HG02798 (cell line): ENCODE measurements around the gene AGPAT3.

Source experiments
- ATAC-seq: cut with Tn5 transposase; IDR thresholded peaks from one replicate; pipeline ENCODE4 v1.9.1; 2021; ENCODE audit warnings: mild to moderate bottlenecking; ENCODE audit not compliant: unreplicated experiment, poor library complexity

Gene AGPAT3

GRCh38 chr21:43905726-43906455 is 40.9 kb downstream of the AGPAT3 start:
- ATAC-seq, result no peak

GRCh38 chr21:43906585-43907370 is 41.8 kb downstream of the AGPAT3 start:
- ATAC-seq, result no peak

DNA sequence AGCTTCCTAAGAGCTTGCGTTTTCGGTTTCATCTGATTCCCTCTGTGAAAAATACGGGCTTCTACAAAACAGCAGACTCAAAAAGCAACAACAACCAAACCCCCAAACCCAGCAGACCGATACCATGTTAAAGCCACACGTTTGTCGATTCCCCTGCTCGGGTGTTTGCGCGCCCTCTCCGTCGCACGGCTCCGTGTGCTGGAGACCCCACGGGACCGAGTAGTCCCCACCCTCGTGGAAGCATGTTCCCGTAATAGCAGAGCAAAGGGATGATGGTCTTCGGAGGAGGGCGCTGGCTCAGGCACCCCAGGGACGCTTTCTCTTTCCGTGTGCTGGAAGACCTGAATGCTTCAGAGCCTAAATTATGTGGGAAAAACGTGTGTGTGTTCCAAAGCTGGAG is 42.7 kb downstream of the AGPAT3 start:
- no peak for ATAC-seq

DNA sequence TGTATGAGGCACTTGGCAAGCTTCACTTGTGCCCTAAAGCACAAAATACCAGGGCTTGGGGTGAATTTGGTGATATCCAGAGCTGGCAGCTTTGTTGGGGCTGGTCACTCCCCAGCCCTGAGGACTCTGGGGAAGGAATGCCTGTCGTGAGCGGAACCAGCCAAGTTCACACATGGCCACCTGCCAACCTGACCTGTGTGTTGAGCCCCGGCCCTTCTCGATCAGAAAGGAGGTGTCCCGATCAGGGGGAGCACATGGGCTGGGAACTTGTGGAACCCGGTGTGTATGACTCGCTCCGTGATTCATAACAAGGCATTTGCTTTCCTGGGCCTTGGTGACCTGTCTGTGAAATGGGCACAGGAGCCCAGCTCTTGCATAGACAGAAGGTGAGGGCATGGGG is 43.1 kb downstream of the AGPAT3 start:
- no peak for ATAC-seq

DNA sequence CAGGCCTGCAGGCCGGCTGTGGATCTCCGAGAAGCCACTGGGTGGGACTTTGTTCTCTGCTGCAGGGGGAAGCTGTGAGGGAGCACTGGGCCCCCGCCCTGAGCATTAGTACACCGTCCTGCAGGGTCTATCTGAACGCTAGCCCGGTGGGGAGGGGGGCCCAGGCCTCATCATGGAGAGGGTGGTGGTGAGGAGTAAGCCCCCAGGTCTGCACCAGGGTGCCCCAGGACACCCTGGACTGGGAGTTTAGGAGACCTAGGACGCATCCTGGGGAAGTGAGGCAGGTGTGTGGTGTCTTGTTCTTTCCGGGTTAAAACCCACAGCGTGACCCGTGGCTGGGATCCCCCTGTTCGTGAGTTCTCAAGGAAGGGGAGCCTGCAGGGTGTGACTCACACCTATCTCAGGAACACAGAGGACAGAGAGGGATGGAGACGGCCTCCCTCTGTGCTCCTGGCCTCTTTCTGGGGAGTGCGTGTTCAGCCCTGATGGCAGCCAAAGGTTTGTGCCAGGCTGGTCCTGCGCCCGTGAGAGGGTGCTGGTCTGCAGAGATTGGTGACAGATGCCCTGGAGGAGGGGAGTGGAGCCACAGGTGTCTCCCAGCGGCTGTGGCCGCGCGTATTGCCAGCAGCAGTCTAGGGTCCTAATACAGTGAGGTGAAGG is 44.8 kb downstream of the AGPAT3 start:
- no peak for ATAC-seq

- no peak for ATAC-seq
These were observed 45.4 kb downstream of the AGPAT3 start for GRCh38 chr21:43910460-43910859.

DNA sequence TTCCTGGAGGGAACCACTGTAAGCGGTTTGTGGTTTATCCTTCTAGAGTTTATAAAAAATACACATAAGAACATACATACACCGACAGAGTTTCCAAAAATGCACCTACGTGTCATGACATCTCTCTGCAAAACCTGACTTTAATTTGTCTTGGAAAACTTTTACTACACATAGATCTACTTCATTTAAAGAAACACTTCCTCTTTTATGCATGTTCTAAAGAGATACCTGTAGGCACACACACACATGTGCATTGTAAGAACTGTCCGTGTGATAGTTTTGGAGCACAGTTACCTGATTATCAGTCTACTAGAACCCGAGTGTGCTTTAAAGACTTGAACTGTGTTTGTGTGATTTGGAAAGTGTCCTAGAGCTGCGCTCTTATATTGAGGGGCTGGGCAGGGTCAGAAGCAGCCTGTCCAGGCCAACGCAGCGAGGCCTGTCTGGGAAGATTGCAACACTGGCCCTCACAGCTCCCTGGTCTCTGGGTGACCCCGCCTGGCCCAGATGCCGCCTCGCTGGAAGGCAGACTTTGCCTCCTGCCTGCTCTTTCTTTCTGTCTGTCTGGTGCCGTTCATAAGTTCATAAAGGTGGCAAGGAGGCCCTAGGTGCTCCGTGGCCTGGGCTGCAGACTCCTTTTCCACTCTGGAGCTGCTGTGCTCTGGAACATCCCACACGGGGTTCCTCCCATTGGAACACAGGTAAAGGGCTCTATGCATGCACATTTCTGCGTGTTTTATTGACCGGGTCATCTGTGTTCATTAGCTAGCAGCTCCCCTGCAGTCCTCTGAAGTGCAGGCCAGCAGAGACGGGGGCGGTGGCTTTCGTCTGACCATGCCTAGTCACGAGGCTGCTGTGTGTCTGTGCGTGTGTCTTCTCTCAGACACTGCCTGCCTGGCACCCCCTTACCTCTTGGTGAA is 46.3 kb downstream of the AGPAT3 start:
- no peak for ATAC-seq

DNA sequence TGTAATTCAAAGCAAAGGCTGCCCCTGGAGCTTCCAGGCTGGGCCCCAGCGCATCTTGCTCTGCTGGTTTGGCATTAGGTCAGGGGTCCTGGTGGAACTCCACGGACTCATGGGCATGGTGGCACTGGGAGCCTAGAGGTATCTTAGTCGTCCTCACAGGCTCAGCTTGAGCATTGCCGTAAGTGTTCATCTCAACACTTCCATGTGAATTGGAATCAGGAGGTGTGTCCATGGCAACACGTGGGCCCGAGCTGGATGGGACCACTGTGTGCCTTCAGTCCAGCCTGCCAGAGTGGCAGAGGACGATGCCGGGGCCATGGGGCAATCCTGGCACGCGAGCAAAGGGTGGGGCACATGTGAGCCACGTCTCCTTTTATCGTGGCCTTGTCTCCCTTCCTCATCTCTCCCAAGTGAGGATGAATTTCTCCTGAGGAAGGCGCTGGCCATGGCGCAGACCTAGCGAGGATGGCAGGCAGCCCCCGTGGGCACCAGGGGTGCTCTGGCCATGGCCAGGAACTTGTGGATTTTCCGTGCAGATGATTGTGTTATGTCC is 47.0 kb downstream of the AGPAT3 start:
- ATAC-seq, result no peak

DNA sequence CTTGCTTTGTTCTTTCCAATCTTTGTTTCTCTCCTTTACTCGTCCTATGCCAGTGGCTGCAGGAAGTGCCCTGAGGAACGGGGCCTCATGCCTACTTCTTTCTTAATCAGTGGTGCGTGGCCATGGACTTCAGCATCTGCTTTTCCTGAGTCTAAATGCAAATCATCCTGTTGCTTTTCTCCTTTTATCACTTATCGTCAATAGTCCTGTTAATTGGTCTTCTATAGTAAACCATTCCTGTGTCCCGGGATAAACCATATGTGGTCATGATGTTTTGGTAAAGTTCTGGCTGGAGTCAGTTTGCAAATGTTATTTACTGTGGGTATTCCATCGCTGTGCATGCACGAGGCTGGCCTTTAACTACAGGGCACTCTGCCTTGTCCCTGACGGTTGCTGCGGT is 47.5 kb downstream of the AGPAT3 start:
- ATAC-seq, result no peak

DNA sequence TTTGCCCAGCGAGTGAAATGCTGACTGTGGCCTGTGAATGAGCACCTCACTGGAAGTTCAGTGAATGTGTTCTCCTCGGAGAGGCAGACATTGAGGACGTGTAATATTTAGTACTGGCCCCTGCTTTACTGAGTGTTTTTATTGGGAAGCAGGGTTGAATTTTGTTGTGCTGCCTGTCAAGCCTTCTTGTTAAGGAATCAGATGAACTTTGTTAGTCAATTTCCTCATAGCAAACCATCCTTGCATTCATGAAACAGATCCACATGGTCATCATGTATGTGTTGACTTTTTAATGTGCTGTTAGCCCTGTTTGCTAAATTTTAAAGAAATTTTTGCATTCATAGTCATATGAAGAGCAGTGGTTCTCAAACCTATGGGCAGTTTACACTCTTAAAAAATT is 47.9 kb downstream of the AGPAT3 start:
- ATAC-seq, result no peak

GRCh38 chr21:43913928-43914327 is 48.9 kb downstream of the AGPAT3 start:
- no peak for ATAC-seq

DNA sequence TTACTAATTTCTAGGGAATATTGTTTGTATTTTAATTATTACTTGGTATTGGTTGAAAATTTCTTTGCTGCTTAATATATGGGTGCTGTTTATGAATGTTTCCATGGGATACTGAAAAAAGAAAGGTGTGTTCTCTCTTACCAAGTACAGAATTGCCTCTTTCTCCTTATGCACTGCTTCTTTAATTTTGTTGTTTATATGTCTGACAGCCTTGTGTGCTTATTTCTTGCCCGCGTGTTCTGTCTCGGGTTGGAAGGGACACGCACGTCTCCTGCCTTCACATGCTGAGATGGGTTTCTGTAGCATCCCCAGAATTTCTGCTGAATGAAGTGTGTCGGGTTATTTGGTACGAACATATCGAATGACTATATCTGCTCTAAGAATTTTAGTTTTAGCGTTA is 51.1 kb downstream of the AGPAT3 start:
- ATAC-seq, result no peak

DNA sequence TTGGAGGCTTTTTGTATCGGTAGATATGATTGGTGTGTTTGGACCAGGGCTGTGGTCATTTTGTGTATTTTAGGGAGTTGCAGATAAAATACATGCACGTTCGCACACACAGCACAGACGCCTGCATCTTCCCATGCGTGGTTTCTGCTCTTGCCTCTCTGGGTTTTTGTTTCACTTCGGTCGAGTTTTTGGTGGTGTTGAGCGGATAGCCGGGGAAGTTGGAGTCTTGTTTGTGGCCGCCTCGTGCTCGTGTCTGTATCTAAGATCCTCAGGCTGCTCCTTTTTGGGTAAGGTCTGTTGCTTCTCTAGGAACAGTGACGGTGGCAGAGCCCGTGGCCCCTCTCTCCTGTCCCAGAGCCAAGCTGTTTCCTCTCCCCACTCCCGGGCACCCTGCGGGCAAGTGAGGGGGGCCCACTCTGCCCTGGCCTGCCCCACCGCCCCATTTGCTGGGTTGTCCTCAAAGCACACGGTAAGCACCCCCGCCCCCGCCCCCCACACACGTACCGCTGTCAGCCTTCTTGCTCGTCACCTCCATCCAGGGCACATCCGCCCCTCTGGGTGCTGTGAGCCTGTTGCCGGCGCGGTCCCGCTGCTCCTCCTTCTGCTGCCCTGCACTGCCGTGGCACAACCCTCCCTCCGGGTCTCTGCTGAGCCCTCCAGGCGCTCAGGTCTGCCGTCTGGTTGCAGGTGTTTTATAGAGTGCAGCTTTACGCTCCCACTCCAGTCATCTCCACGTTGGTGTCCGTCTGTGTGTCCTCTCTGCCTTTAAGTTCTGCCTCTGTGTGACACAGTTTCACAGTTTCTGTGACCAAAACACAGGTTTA is 51.9 kb downstream of the AGPAT3 start:
- peak; percentile 43 for ATAC-seq

DNA sequence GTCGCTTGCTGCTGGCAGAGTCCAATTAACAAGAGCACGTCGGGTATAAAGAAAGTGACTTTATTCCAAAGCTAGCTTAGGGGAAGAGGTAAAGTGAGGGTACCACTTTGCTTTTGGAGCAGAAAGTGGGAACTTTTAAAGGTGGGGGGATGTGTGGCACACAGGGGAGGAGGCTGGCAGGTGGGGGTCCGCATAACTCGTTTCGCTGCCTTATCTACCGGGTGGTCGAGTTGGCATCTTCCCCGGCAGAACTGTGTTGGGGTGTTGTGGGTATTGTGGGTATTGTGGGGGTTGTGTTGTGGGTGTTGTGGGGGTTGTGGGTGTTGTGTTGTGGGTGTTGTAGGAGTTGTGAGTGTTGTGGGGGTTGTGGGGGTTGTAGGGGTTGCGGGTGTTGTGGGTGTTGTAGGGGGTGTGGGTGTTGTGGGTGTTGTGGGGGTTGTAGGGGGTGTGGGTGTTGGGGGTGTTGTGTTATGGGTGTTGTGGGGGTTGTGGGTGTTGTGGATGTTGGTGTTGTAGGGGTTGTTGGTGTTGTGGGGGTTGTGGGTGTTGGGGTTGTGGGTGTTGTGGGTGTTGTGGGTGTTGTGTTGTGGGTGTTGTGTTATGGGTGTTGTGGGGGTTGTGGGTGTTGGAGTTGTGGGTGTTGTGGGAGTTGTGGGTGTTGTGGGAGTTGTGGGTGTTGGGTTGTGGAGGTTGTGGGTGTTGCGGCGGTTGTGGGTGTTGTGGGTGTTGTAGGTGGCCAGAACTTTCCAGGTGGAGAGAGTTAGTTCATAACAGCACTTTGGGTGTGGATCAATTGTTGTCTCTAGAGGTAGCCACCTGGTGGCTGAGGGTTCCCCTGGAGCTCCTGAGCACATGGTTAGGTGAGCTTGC is 52.7 kb downstream of the AGPAT3 start:
- ATAC-seq, result no peak

- no peak for ATAC-seq
These were observed 53.4 kb downstream of the AGPAT3 start for GRCh38 chr21:43918385-43918947.

DNA sequence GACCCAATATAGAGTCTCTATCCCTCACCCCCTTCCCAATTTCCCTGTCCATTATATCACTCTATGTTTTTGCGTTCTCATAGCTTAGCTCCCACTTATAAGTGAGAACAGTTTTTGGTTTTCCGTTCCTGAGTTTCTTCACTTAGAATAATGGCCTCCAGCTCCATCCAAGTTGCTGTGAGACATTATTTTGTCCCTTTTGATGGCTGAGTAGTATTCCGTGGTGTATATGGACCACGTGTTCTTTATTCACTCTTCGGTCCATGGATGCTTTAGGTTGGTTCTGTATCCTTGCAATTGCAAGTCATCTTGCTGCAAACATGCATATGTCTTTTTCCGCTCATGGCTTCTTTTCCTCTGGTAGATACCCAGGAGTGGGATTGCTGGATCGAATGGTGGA is 54.3 kb downstream of the AGPAT3 start:
- ATAC-seq, result no peak

- peak; percentile 41 for ATAC-seq
These were observed 55.1 kb downstream of the AGPAT3 start for GRCh38 chr21:43919871-43920801.
